Choroid plexus epithelial cell (primary cell): ENCODE results near the gene PML.
A peak's percentile ranks its signal among the peaks of the same experiment; 100 is the strongest.

ENCODE experiments used
- DNase-seq: peaks from one replicate; pipeline ENCODE4 v3.0.0-alpha.2; 2010; ENCODE audit warnings: low read depth
- H3K4me3 ChIP-seq: 2 replicates; pipeline ENCODE4 v1.5.1; 2011; ENCODE audit warnings: low read depth, mild to moderate bottlenecking, control low read depth, low read length, moderate library complexity
- TF ChIP-seq, protein P1 (sequence below): conservative IDR thresholded peaks from 2 replicates; pipeline ENCODE4 v1.5.1; 2011; ENCODE audit warnings: low read depth, mild to moderate bottlenecking, control low read depth, inconsistent platforms, low read length, moderate library complexity

PML gene

DNA sequence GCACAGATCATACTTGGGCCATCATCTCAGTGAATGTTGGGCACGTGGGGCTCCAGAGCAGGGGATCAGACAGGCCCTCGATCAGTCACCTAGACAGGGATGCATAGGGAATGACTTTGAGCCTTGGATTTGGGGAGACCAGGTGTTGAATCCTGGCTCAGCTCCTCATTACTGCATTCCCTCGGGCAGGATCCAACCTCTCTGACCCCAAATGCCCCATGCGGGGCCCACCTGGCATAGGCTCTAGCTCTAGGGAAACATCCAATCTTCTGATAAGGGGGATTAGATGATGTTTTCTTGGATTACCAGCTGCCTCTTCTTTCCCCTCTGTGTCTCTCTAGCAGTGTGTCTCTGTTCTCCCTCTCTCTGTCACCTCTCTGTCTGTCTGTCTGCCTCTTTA is 45.5 kb upstream of the PML start:
- DNase-seq = no peak
- no peak overlapping the region for H3K4me3 ChIP-seq
- TF ChIP-seq, protein P1, sequence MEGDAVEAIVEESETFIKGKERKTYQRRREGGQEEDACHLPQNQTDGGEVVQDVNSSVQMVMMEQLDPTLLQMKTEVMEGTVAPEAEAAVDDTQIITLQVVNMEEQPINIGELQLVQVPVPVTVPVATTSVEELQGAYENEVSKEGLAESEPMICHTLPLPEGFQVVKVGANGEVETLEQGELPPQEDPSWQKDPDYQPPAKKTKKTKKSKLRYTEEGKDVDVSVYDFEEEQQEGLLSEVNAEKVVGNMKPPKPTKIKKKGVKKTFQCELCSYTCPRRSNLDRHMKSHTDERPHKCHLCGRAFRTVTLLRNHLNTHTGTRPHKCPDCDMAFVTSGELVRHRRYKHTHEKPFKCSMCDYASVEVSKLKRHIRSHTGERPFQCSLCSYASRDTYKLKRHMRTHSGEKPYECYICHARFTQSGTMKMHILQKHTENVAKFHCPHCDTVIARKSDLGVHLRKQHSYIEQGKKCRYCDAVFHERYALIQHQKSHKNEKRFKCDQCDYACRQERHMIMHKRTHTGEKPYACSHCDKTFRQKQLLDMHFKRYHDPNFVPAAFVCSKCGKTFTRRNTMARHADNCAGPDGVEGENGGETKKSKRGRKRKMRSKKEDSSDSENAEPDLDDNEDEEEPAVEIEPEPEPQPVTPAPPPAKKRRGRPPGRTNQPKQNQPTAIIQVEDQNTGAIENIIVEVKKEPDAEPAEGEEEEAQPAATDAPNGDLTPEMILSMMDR = no peak

DNA sequence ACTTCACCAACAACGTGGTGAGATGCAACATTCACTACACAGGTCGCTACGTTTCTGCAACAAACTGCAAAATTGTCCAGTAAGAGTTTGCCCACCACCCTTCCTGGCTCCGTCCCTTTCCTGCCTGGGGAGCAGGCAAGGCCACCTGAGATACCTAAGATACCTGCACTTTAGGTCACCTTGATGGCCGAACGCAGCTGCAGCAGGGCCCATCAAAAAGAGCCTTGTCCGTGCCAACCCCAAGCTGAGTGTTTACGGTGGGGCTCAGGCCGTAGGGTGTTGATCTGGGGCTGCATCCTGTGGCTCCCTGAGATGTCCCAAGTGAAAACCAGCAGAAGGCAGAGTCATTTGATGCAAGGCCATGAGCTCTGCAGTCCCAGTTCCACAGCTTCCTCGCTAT is 45.0 kb upstream of the PML start:
- TF ChIP-seq, protein P1 = no peak
- DNase-seq = no peak
- no peak overlapping the region for H3K4me3 ChIP-seq

DNA sequence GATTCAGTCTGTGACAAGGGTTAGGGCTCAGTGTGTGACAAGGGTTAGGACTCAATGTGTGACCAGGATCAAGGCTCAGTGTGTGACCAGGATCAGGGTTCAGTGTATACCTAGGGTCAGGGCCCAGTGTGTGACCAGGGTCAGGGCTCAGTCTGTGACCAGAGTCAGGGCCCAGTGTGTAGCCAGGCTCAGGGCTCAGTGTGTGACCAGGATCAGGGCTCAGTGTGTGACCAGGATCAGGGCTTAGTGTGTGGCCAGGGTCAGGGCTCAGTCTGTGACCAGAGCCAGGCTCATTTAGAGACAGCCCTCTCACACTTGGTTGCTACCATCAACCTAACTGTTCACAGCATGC is 44.1 kb upstream of the PML start:
- DNase-seq = no peak
- H3K4me3 ChIP-seq = no peak overlapping the region
- TF ChIP-seq, protein P1 = no peak

DNA sequence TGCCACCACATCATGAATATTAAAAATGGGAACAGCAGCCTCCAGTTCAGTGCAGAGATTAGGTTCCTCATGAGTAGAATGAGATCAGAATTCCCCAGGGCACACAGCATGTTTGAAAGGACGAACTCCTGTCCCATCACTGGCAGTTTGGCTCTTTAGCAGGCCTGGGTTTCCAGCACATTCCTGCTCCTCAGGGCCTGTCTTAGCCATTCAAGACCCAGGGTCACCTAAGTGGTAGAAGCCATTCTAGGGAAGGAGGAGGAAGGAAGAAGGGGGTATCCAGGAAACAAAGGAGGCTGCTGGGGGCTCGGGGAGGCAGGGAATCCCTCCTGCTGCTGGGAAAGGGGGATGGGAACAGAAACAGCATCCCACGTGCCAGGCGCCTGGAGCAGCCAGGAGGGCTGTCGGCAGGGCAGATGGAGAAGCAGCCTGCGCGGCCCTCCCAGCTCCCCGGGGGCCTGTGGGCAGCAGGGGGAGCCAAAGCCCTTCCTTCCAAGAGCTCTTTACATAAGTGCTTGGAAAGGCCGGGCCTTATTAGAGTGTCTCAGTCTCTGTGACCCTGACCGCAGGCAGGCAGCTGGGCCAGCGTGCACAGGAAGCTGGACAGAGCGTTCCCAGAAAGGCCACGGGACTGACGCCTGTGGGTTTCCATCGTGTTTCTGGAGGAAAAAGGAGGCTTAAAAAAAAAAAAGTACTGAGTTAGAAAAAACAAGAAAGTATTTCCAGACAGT is 43.5 kb upstream of the PML start:
- peak; percentile 99 for DNase-seq
- TF ChIP-seq, protein P1 = peak; percentile 88
- no peak overlapping the region for H3K4me3 ChIP-seq

DNA sequence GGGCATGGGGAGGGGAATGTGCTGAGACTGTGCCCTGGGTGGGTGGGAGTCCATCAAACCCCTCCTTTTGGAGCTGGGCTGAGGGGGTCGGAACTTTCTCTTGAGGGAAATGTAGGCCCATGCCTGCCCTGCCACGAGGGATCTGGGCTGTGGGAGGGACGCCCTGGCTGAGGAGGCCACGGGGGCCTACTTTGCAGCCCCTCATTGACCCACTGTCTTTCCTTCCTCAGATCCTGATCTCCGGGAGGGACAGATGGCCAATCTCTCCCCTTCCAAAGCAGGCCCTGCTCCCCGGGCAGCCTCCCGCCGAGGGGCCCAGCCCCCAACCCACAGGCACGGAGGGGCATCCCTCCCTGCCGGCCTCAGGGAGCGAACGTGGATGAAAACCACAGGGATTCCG is 42.9 kb upstream of the PML start:
- TF ChIP-seq, protein P1 = no peak
- H3K4me3 ChIP-seq = no peak overlapping the region
- DNase-seq = no peak

DNA sequence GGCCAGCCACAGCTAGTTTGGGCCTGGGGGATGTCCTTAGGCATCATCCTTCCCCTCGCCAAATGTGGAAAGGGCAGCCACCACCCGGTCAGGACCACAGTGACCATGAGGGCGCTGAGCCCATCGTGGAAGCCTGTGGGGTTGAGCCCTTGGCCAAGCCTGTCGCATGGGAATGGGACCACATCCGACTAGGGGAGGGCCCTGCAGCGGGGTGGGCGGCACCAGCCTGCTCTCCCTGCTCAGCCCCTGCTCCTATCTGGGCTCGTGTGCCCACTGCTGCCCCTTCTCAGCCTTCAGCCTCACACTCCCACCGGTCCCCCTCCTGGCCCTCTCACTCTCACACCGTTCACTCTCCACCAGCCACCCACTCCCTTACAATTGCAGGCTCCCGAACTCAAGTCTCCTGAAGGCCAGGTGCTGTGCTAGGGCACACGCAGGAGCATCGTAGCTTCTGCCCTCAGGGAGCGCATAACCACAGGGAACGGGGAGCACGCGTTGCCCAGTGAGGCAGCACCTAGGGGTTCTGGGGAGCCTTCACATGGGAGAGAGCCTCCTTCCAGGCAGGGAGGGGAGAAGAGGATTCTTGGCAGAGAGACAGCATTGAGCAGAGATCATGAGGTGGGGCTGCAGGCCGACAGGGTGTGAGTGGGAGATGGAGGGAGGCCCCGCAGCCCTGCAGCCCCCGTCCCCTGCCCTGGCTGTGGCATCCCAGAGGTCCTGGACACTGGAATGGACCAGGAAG is 42.2 kb upstream of the PML start:
- no peak overlapping the region for H3K4me3 ChIP-seq
- DNase-seq = no peak
- TF ChIP-seq, protein P1 = no peak
